ENCODE measurements around the gene TUNAR. TPM values are rescaled to one million over a fixed set of nuclear protein-coding genes. Genes with fewer than 3 reads are reported as not detected.

TUNAR gene
- total and polyA plus RNA-seq, 8 donors, result 0.10 to 1.7 (median 0.36) TPM; not detected in 4

GRCh38 chr14:95920769-95921438, 44.3 kb downstream of the TUNAR start:
- WGBS, 5 donors, result 72 to 76% (median 74%) methylated on average over 11 of the region's 11 CpGs
- Histone ChIP-seq H3K4me1 (no peaks in the 10 kb centered on the region), H3K27me3 (peaks cover 0 to 14% (median 0%) of the 10 kb centered on the region in 3 donors), H3K36me3 (no peaks in the 10 kb centered on the region), H3K9me3 (no peaks in the 10 kb centered on the region), H3K4me3 (no peak overlapping the region), H3K27ac (no peak overlapping the region)
- no peak for TF ChIP-seq POLR2AphosphoS5 (IDR thresholded peaks at IDR 0.05)
- TF ChIP-seq EP300 (IDR thresholded peaks at IDR 0.05), result no peak
- no peak for TF ChIP-seq POLR2A (IDR thresholded peaks at IDR 0.05)
- no peak for TF ChIP-seq CTCF (IDR thresholded peaks at IDR 0.05)
- DNase-seq, result no peak
- intact Hi-C loops (cut with DNase I; ENCODE audit: low total_unique reads), result no loop called here

- H3K27me3 ChIP-seq, result peaks cover 0 to 23% (median 3%) of the 10 kb centered on the region in 3 donors
- no peaks in the 10 kb centered on the region for H3K9me3 ChIP-seq
- H3K4me1 ChIP-seq, result no peaks in the 10 kb centered on the region
- no peak overlapping the region for H3K27ac ChIP-seq
- intact Hi-C loops (cut with DNase I; ENCODE audit: low total_unique reads), result no loop called here
- no peak for DNase-seq
- WGBS, 5 donors, result 83 to 95% (median 91%) methylated on average over 4 of the region's 4 CpGs
- no peaks in the 10 kb centered on the region for H3K36me3 ChIP-seq
- no peak overlapping the region for H3K4me3 ChIP-seq
- TF ChIP-seq POLR2AphosphoS5 (IDR thresholded peaks at IDR 0.05) (no peak), POLR2A (IDR thresholded peaks at IDR 0.05) (no peak), CTCF (IDR thresholded peaks at IDR 0.05) (no peak), EP300 (IDR thresholded peaks at IDR 0.05) (no peak)
These were observed 45.4 kb downstream of the TUNAR start for GRCh38 chr14:95922080-95922479.

- no peak for TF ChIP-seq EP300 (IDR thresholded peaks at IDR 0.05)
- no peak for TF ChIP-seq CTCF (IDR thresholded peaks at IDR 0.05)
- peaks cover 0 to 57% (median 3%) of the 10 kb centered on the region in 3 donors for H3K27me3 ChIP-seq
These were observed 52.1 kb downstream of the TUNAR start for GRCh38 chr14:95928751-95929150.

GRCh38 chr14:95931384-95931783, 54.8 kb downstream of the TUNAR start:
- no peak for TF ChIP-seq CTCF (IDR thresholded peaks at IDR 0.05)
- TF ChIP-seq POLR2A (IDR thresholded peaks at IDR 0.05), result no peak
- TF ChIP-seq EP300 (IDR thresholded peaks at IDR 0.05), result no peak
- TF ChIP-seq POLR2AphosphoS5 (IDR thresholded peaks at IDR 0.05), result no peak
- no peaks in the 10 kb centered on the region for H3K9me3 ChIP-seq
- intact Hi-C loops (cut with DNase I; ENCODE audit: low total_unique reads), result no loop called here

More at GRCh38 chr14:95928751-95929150, 52.1 kb downstream of the TUNAR start:
- Histone ChIP-seq H3K4me3 (no peak overlapping the region), H3K9me3 (no peaks in the 10 kb centered on the region), H3K4me1 (no peaks in the 10 kb centered on the region), H3K27ac (no peak overlapping the region), H3K36me3 (no peaks in the 10 kb centered on the region)
- 44 to 66% (median 64%) methylated on average over 2 of the region's 2 CpGs for WGBS, 5 donors
- intact Hi-C loops (cut with DNase I; ENCODE audit: low total_unique reads), result no loop called here
- no peak for DNase-seq

More at GRCh38 chr14:95931384-95931783, 54.8 kb downstream of the TUNAR start:
- Histone ChIP-seq H3K27me3 (peaks cover 0 to 38% (median 0%) of the 10 kb centered on the region in 3 donors), H3K36me3 (no peaks in the 10 kb centered on the region), H3K4me3 (no peak overlapping the region), H3K27ac (no peak overlapping the region), H3K4me1 (no peaks in the 10 kb centered on the region)
- no peak for DNase-seq
